Mesenchymal stem cell (in vitro differentiated cells and primary cell): Measurements from ENCODE around the gene ELF2.

Experiments
- DNase-seq: peaks from one replicate; pipeline ENCODE4 v3.0.0-alpha.2; 2013
- H2AFZ ChIP-seq: one replicate; pipeline ENCODE4 v1.6.1; 2013; ENCODE audit warnings: low read depth, mild to moderate bottlenecking, control low read depth, inconsistent platforms, low read length, moderate library complexity
- H2AK5ac ChIP-seq: 2 replicates; pipeline ENCODE4 v1.6.1; 2013; ENCODE audit warnings: low read length, moderate library complexity, mild to moderate bottlenecking, inconsistent platforms; ENCODE audit not compliant: severe bottlenecking
- H2BK120ac ChIP-seq: one replicate; pipeline ENCODE4 v1.6.1; 2013; ENCODE audit warnings: low read depth, mild to moderate bottlenecking, inconsistent platforms, low read length, moderate library complexity
- H2BK12ac ChIP-seq, 2 experiments: one replicate each; pipeline ENCODE4 v1.6.1; 2013; ENCODE audit warnings: inconsistent platforms in 2 of 2, low read length in 2 of 2, mild to moderate bottlenecking in 2 of 2, moderate library complexity in 2 of 2, control low read depth in 1 of 2
- H2BK15ac ChIP-seq: one replicate; pipeline ENCODE4 v1.6.1; 2013; ENCODE audit warnings: mild to moderate bottlenecking, low read depth, inconsistent platforms; ENCODE audit not compliant: poor library complexity, severe bottlenecking
- H2BK5ac ChIP-seq: 2 replicates; pipeline ENCODE4 v1.6.1; 2013; ENCODE audit warnings: low read depth, mild to moderate bottlenecking, low read length, control low read depth, inconsistent platforms; ENCODE audit not compliant: poor library complexity, severe bottlenecking
- H3K14ac ChIP-seq, 2 experiments: one replicate each; pipeline ENCODE4 v1.6.1; 2013; ENCODE audit warnings: inconsistent platforms in 2 of 2, low read length in 2 of 2, control low read depth in 1 of 2, mild to moderate bottlenecking in 1 of 2, moderate library complexity in 1 of 2
- H3K18ac ChIP-seq, 2 experiments: one replicate each; pipeline ENCODE4 v1.6.1; 2013; ENCODE audit warnings: inconsistent platforms in 2 of 2, low read length in 2 of 2, control low read depth in 1 of 2, low read depth in 1 of 2, mild to moderate bottlenecking in 1 of 2
- H3K23ac ChIP-seq, 2 experiments: one replicate each; pipeline ENCODE4 v1.6.1; 2013; ENCODE audit warnings: inconsistent platforms in 2 of 2, low read length in 2 of 2, mild to moderate bottlenecking in 2 of 2, moderate library complexity in 2 of 2, control low read depth in 1 of 2
- H3K27ac ChIP-seq: 2 replicates; pipeline ENCODE4 v1.5.1; 2013; ENCODE audit warnings: mild to moderate bottlenecking, moderate library complexity, low read length, control low read depth, inconsistent platforms; ENCODE audit not compliant: poor library complexity, severe bottlenecking
- H3K27me3 ChIP-seq, 2 experiments: 2 replicates each; pipeline versions ENCODE4 v1.6.1 to v1.7.0; 2013; ENCODE audit warnings: low read length in 2 of 2, mild to moderate bottlenecking in 2 of 2, moderate library complexity in 2 of 2, control low read depth in 1 of 2, inconsistent platforms in 1 of 2; ENCODE audit not compliant: control insufficient read depth in 1 of 2, insufficient read depth in 1 of 2
- H3K36me3 ChIP-seq, 2 experiments: 2 replicates each; pipeline versions ENCODE4 v1.6.1 to v1.7.0; 2013; ENCODE audit warnings: low read length in 2 of 2, control low read depth in 1 of 2, inconsistent platforms in 1 of 2, low read depth in 1 of 2, mild to moderate bottlenecking in 1 of 2; ENCODE audit not compliant: insufficient read depth in 2 of 2, control insufficient read depth in 1 of 2
- H3K4ac ChIP-seq, 2 experiments: one replicate each; pipeline ENCODE4 v1.6.1; 2013; ENCODE audit warnings: inconsistent platforms in 2 of 2, low read length in 2 of 2, mild to moderate bottlenecking in 2 of 2, moderate library complexity in 2 of 2, control low read depth in 1 of 2, low read depth in 1 of 2
- H3K4me1 ChIP-seq: 2 replicates; pipeline ENCODE4 v1.6.1; 2013; ENCODE audit warnings: low read depth, low read length, control low read depth; ENCODE audit not compliant: control insufficient read depth, insufficient read depth
- H3K4me2 ChIP-seq: 2 replicates; pipeline ENCODE4 v1.6.1; 2013; ENCODE audit warnings: low read length, mild to moderate bottlenecking, inconsistent platforms; ENCODE audit not compliant: poor library complexity, severe bottlenecking
- H3K4me3 ChIP-seq, 2 experiments: 2 replicates each; pipeline versions ENCODE4 v1.5.1 to v1.7.0; 2013; ENCODE audit warnings: low read length in 2 of 2, mild to moderate bottlenecking in 2 of 2, control low read depth in 1 of 2, low read depth in 1 of 2; ENCODE audit not compliant: insufficient read depth in 1 of 2
- H3K79me1 ChIP-seq: replicated peaks from 2 replicates; pipeline ENCODE4 v1.6.1; 2013; ENCODE audit warnings: mild to moderate bottlenecking, control low read depth, low read length, inconsistent platforms; ENCODE audit not compliant: poor library complexity, severe bottlenecking
- H3K9ac ChIP-seq: 2 replicates; pipeline ENCODE4 v1.7.0; 2013; ENCODE audit warnings: mild to moderate bottlenecking, low read length, moderate library complexity
- H3K9me3 ChIP-seq: 2 replicates; pipeline ENCODE4 v1.7.0; 2013; ENCODE audit warnings: mild to moderate bottlenecking, low read length; ENCODE audit not compliant: control insufficient read depth
- H4K8ac ChIP-seq: one replicate; pipeline ENCODE4 v1.6.1; 2013; ENCODE audit warnings: inconsistent platforms, mild to moderate bottlenecking, low read length, moderate library complexity
- H4K91ac ChIP-seq: one replicate; pipeline ENCODE4 v1.6.1; 2013; ENCODE audit warnings: mild to moderate bottlenecking, low read length, inconsistent platforms
- WGBS: methylation state at CpG from one replicate; pipeline ENCODE4 v1.1.7; 2013; ENCODE audit warnings: mixed read lengths; 5-methylcytosine and 5-hydroxymethylcytosine counted together

ELF2 gene

DNA sequence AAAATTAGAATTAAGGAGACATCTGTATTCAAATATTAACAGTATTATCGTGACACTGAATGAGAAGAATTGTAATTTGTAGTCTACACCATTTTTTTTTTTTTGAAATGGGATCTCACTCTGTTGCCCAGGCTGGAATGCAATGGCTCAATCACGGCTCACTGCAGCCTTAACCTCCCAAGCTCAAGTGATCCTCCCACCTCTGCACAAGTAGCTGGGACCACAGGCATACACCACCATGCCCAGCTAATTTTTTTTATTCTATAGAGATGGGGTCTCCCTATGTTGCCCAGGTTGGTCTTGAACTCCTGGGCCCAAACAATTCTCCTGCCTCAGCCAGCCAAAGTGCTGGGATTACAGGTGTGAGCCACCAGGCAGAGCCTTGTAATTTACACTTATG, 24.8 kb downstream of the ELF2 start:
- H3K4me2 ChIP-seq, result no peak overlapping the region
- H2BK120ac ChIP-seq, result no peak overlapping the region
- no peak overlapping the region for H3K23ac ChIP-seq
- no peak overlapping the region for H2BK15ac ChIP-seq
- H2AK5ac ChIP-seq, result no peak overlapping the region
- H3K36me3 ChIP-seq, result no peaks in the 10 kb centered on the region
- H2BK12ac ChIP-seq, result no peak overlapping the region
- H3K27me3 ChIP-seq, result no peaks in the 10 kb centered on the region
- H3K9me3 ChIP-seq, result no peaks in the 10 kb centered on the region
- no peak overlapping the region for H3K14ac ChIP-seq
- no peak overlapping the region for H3K4ac ChIP-seq
- no peak overlapping the region for H4K8ac ChIP-seq
- 100% methylated on average over 1 of the region's 2 CpGs for WGBS
- H3K4me1 ChIP-seq, result no peaks in the 10 kb centered on the region
- no peak overlapping the region for H3K27ac ChIP-seq
- H3K18ac ChIP-seq, result no peak overlapping the region
- no peak overlapping the region for H2AFZ ChIP-seq
- no peak for DNase-seq
- no peak overlapping the region for H3K9ac ChIP-seq
- no peak overlapping the region for H4K91ac ChIP-seq
- H3K4me3 ChIP-seq, result no peak overlapping the region
- H3K79me1 ChIP-seq, result peaks cover 17% of the 10 kb centered on the region
- H2BK5ac ChIP-seq, result no peak overlapping the region

DNA sequence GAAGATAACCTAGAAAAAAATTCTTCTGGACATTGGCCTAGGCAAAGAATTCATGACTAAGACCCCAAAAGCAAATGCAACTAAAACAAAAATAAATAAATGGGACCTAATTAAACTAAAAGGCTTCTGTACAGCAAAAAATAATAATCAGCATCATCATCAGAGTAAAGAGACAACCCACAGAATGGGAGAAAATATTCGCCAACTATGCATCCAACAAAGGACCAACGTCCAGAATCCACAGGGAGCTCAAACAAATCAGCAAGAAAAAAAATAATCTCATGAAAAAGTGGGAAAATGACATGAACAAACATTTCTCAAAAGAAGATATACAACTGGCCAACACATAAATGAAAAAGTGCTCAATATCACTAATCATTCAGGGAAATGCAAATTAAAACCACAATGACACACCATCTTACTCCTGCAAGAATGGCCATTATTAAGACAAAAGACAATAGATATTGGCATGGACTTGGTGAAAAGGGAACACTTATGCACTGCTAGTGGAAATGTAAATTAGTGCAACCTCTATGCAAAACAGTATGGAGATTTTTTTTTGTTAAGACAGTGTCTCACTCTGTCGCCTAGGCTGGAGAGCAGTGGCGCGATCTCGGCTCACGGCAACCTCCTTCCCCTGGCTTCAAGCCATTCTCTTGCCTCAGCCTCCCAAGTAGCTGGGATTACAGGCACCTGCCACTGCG, 29.9 kb downstream of the ELF2 start:
- Histone ChIP-seq H2AFZ (no peak overlapping the region), H3K4me1 (peaks cover 8% of the 10 kb centered on the region), H3K4ac (no peak overlapping the region), H2BK120ac (no peak overlapping the region), H3K9me3 (peaks cover 7% of the 10 kb centered on the region), H2BK5ac (no peak overlapping the region), H3K14ac (no peak overlapping the region), H3K9ac (no peak overlapping the region), H2BK12ac (no peak overlapping the region), H3K4me2 (no peak overlapping the region), H3K23ac (no peak overlapping the region), H3K27ac (no peak overlapping the region), H3K27me3 (no peaks in the 10 kb centered on the region), H2AK5ac (no peak overlapping the region), H4K91ac (no peak overlapping the region), H3K18ac (no peak overlapping the region), H2BK15ac (no peak overlapping the region), H3K79me1 (peaks cover 27% of the 10 kb centered on the region), H4K8ac (no peak overlapping the region), H3K4me3 (no peak overlapping the region), H3K36me3 (no peaks in the 10 kb centered on the region)
- DNase-seq, result no peak
- WGBS, result 99% methylated on average over 8 of the region's 8 CpGs

DNA sequence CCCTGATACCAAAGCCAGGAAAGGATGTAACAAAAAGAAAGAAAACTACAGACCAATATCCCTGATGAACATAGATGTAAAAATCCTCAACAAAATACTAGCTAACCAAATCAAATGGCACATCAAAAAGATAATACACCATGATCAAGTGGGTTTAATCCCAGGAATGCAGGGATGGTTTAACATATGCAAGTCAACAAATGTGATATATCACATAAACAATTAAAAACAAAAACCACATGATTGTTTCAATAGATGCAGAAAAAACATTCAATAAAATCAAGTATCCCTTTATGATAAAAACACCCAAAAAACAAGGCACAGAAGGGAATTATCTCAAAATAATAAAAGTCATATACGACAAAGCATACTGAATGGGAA, 31.5 kb downstream of the ELF2 start:
- WGBS, result 100% methylated on average over 1 of the region's 1 CpG
- no peak overlapping the region for H3K4ac ChIP-seq
- H2AK5ac ChIP-seq, result no peak overlapping the region
- no peak overlapping the region for H3K9ac ChIP-seq
- no peak overlapping the region for H2BK120ac ChIP-seq
- H2AFZ ChIP-seq, result no peak overlapping the region
- H2BK15ac ChIP-seq, result no peak overlapping the region
- H3K36me3 ChIP-seq, result no peaks in the 10 kb centered on the region
- peaks cover 37% of the 10 kb centered on the region for H3K79me1 ChIP-seq
- H3K4me1 ChIP-seq, result peaks cover 8% of the 10 kb centered on the region
- no peak overlapping the region for H3K14ac ChIP-seq
- H3K4me3 ChIP-seq, result no peak overlapping the region
- no peak for DNase-seq
- H2BK12ac ChIP-seq, result no peak overlapping the region
- H4K91ac ChIP-seq, result no peak overlapping the region
- H3K23ac ChIP-seq, result no peak overlapping the region
- H2BK5ac ChIP-seq, result no peak overlapping the region
- H3K27me3 ChIP-seq, result no peaks in the 10 kb centered on the region
- no peak overlapping the region for H3K4me2 ChIP-seq
- H3K27ac ChIP-seq, result no peak overlapping the region
- no peak overlapping the region for H4K8ac ChIP-seq
- no peak overlapping the region for H3K18ac ChIP-seq
- H3K9me3 ChIP-seq, result peaks cover 7% of the 10 kb centered on the region

DNA sequence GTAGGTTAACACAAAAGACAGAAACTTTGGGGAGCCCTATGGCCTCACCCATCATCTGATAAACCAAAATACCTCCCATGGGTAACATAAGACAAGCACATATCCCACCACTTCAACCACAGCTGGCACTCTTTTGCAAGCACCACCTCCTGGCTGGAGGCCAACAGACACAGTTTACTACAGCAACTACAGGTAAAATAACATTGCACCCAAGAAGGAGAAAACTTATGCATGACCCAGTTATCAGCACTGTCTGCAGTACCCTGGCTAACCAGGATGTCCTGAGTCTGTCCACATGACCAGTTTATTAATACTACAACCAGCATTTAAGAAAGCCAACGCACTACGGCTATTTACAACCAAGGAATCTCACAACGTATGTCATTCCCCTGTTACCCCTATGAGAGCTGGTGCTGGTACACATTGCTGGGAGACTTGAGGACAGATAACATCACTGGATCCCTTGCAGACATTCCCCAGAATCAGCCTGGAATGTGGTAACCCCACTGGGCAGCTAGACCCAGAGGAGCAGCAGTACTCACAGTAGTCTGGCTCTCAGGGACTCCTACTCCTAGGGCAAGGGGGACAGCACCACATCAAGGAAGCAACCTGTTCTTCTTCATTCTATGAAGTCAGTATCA, 32.0 kb downstream of the ELF2 start:
- Histone ChIP-seq H4K91ac (no peak overlapping the region), H3K23ac (no peak overlapping the region), H2BK5ac (no peak overlapping the region), H2AFZ (no peak overlapping the region), H3K18ac (no peak overlapping the region), H3K4ac (no peak overlapping the region), H3K79me1 (peaks cover 42% of the 10 kb centered on the region), H3K4me1 (peaks cover 8% of the 10 kb centered on the region), H2BK120ac (no peak overlapping the region), H3K27ac (no peak overlapping the region), H2AK5ac (no peak overlapping the region), H3K27me3 (no peaks in the 10 kb centered on the region), H2BK15ac (no peak overlapping the region), H3K14ac (no peak overlapping the region), H3K4me2 (no peak overlapping the region), H3K9me3 (peaks cover 7% of the 10 kb centered on the region), H3K36me3 (no peaks in the 10 kb centered on the region), H4K8ac (no peak overlapping the region), H3K9ac (no peak overlapping the region), H2BK12ac (no peak overlapping the region), H3K4me3 (no peak overlapping the region)
- WGBS, result 93% methylated on average over 3 of the region's 3 CpGs
- no peak for DNase-seq
